Measurements from ENCODE around the gene RAPGEFL1. TPM values are rescaled to one million over a fixed set of nuclear protein-coding genes. Genes with fewer than 3 reads are reported as not detected.

Gene RAPGEFL1
- total and polyA plus RNA-seq, 10 of the 15 experiments (the other 5 are each of a cell fraction or from before 2014, with no cell fraction given) = 0.13 to 3.2 (median 1.5) TPM

DNA sequence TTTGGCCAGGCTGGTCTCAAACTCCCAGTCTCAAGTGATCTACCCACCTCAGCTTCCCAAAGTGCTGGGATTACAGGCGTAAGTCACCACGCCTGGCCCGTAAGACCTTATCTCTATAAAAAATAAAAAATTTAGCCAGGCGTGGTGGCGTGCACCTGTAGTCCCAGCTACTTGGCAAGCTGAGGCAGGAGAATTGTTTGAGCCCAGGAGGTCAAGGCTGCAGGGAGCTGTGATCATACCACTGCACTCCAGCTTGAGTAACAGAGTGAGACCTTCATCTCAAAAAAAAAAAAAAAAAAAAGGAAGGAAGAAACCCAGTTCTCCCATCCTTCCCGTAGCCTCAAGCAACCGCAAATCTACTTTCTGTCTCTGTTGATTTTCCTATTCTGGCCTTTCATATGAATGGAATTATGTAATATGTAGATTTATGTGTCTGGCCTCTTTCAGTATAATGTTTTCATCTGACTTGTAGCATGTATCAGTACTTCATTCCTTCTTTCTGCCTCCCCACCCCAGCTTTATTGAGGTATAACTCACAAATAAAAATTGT, 25.8 kb upstream of the RAPGEFL1 start (continued):
- TF ChIP-seq, protein P1, sequence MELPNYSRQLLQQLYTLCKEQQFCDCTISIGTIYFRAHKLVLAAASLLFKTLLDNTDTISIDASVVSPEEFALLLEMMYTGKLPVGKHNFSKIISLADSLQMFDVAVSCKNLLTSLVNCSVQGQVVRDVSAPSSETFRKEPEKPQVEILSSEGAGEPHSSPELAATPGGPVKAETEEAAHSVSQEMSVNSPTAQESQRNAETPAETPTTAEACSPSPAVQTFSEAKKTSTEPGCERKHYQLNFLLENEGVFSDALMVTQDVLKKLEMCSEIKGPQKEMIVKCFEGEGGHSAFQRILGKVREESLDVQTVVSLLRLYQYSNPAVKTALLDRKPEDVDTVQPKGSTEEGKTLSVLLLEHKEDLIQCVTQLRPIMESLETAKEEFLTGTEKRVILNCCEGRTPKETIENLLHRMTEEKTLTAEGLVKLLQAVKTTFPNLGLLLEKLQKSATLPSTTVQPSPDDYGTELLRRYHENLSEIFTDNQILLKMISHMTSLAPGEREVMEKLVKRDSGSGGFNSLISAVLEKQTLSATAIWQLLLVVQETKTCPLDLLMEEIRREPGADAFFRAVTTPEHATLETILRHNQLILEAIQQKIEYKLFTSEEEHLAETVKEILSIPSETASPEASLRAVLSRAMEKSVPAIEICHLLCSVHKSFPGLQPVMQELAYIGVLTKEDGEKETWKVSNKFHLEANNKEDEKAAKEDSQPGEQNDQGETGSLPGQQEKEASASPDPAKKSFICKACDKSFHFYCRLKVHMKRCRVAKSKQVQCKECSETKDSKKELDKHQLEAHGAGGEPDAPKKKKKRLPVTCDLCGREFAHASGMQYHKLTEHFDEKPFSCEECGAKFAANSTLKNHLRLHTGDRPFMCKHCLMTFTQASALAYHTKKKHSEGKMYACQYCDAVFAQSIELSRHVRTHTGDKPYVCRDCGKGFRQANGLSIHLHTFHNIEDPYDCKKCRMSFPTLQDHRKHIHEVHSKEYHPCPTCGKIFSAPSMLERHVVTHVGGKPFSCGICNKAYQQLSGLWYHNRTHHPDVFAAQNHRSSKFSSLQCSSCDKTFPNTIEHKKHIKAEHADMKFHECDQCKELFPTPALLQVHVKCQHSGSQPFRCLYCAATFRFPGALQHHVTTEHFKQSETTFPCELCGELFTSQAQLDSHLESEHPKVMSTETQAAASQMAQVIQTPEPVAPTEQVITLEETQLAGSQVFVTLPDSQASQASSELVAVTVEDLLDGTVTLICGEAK (IDR thresholded peaks at IDR 0.05; ENCODE audit: borderline replicate concordance) = no peak
- TF ChIP-seq CREB1 (IDR thresholded peaks at IDR 0.05; ENCODE audit: low read depth) = no peak
- no peak for TF ChIP-seq GABPA (IDR thresholded peaks at IDR 0.05; ENCODE audit: low read depth)
- no peak for TF ChIP-seq KDM1A (IDR thresholded peaks at IDR 0.05; ENCODE audit: borderline replicate concordance)
- no peak for TF ChIP-seq ZSCAN29 (IDR thresholded peaks at IDR 0.05)
- TF ChIP-seq MYB (IDR thresholded peaks at IDR 0.05; ENCODE audit: borderline replicate concordance, low read depth, low read length) = no peak
- no peak for TF ChIP-seq KLF5 (IDR thresholded peaks at IDR 0.05; ENCODE audit: partially characterized antibody)
- TF ChIP-seq, protein P2, sequence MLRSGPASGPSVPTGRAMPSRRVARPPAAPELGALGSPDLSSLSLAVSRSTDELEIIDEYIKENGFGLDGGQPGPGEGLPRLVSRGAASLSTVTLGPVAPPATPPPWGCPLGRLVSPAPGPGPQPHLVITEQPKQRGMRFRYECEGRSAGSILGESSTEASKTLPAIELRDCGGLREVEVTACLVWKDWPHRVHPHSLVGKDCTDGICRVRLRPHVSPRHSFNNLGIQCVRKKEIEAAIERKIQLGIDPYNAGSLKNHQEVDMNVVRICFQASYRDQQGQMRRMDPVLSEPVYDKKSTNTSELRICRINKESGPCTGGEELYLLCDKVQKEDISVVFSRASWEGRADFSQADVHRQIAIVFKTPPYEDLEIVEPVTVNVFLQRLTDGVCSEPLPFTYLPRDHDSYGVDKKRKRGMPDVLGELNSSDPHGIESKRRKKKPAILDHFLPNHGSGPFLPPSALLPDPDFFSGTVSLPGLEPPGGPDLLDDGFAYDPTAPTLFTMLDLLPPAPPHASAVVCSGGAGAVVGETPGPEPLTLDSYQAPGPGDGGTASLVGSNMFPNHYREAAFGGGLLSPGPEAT (IDR thresholded peaks at IDR 0.05; ENCODE audit: low read depth) = no peak
- TF ChIP-seq EP300 (IDR thresholded peaks at IDR 0.05; ENCODE audit: borderline replicate concordance in 1 of 2, control insufficient read depth in 1 of 2, low read depth in 2 of 2, low read length in 2 of 2) = no peak
- TF ChIP-seq, protein P3, sequence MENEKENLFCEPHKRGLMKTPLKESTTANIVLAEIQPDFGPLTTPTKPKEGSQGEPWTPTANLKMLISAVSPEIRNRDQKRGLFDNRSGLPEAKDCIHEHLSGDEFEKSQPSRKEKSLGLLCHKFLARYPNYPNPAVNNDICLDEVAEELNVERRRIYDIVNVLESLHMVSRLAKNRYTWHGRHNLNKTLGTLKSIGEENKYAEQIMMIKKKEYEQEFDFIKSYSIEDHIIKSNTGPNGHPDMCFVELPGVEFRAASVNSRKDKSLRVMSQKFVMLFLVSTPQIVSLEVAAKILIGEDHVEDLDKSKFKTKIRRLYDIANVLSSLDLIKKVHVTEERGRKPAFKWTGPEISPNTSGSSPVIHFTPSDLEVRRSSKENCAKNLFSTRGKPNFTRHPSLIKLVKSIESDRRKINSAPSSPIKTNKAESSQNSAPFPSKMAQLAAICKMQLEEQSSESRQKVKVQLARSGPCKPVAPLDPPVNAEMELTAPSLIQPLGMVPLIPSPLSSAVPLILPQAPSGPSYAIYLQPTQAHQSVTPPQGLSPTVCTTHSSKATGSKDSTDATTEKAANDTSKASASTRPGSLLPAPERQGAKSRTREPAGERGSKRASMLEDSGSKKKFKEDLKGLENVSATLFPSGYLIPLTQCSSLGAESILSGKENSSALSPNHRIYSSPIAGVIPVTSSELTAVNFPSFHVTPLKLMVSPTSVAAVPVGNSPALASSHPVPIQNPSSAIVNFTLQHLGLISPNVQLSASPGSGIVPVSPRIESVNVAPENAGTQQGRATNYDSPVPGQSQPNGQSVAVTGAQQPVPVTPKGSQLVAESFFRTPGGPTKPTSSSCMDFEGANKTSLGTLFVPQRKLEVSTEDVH (IDR thresholded peaks at IDR 0.05; ENCODE audit: low read depth, partially characterized antibody) = no peak
- TF ChIP-seq, protein P4, sequence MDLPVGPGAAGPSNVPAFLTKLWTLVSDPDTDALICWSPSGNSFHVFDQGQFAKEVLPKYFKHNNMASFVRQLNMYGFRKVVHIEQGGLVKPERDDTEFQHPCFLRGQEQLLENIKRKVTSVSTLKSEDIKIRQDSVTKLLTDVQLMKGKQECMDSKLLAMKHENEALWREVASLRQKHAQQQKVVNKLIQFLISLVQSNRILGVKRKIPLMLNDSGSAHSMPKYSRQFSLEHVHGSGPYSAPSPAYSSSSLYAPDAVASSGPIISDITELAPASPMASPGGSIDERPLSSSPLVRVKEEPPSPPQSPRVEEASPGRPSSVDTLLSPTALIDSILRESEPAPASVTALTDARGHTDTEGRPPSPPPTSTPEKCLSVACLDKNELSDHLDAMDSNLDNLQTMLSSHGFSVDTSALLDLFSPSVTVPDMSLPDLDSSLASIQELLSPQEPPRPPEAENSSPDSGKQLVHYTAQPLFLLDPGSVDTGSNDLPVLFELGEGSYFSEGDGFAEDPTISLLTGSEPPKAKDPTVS (IDR thresholded peaks at IDR 0.05; ENCODE audit: low read depth, low read length) = no peak
